Measurements from ENCODE around the gene TEP1.
"Not testable (repeated sequence)": the region's sequence is repeated elsewhere in the genome, so short reads cannot be mapped to it uniquely, and the experiment has no call there.

Gene TEP1

GRCh38 chr14:20412876-20413743 is at the start of gene TEP1:
Gene TEP1, minus strand, starts transcription at chr14:20413501. Its CDS starts 5,062 bp downstream, at chr14:20408439.
- DNase-seq (ENCODE audit: low spot score), result peak; percentile 96

GRCh38 chr14:20461225-20462141 is 48.2 kb upstream of the TEP1 start, which contains the start of gene PIP4P1:
Gene PIP4P1, minus strand, starts transcription at chr14:20461434. Its CDS starts 109 bp downstream, at chr14:20461325.
- peak; percentile 96 for DNase-seq (ENCODE audit: low spot score)

- DNase-seq (ENCODE audit: low spot score), result no peak
These were observed 47.3 kb upstream of the TEP1 start for GRCh38 chr14:20460458-20461224.

GRCh38 chr14:20458031-20458789 is 44.9 kb upstream of the TEP1 start:
- no peak for DNase-seq (ENCODE audit: low spot score)

GRCh38 chr14:20456971-20457370 is 43.7 kb upstream of the TEP1 start:
- DNase-seq (ENCODE audit: low spot score), result no peak

GRCh38 chr14:20455355-20456300 is 42.3 kb upstream of the TEP1 start:
- DNase-seq (ENCODE audit: low spot score), result peak; percentile 72

GRCh38 chr14:20454516-20455354 is 41.4 kb upstream of the TEP1 start, which contains the start of the genes APEX1 and OSGEP:
Gene APEX1, plus strand, starts transcription at chr14:20455226. Its CDS starts 420 bp downstream, at chr14:20455646.
Gene OSGEP, minus strand, starts transcription at chr14:20454812. Its CDS starts 129 bp downstream, at chr14:20454683.
- peak; percentile 98 for DNase-seq (ENCODE audit: low spot score)

GRCh38 chr14:20452831-20453230 is 39.5 kb upstream of the TEP1 start:
- not testable (repeated sequence) for DNase-seq (ENCODE audit: low spot score)

- no peak for DNase-seq (ENCODE audit: low spot score)
These were observed 33.6 kb upstream of the TEP1 start for GRCh38 chr14:20446889-20447288.

- DNase-seq (ENCODE audit: low spot score), result not testable (repeated sequence)
These were observed 30.3 kb upstream of the TEP1 start for GRCh38 chr14:20443650-20444049.

GRCh38 chr14:20441461-20441860 is 28.2 kb upstream of the TEP1 start:
- DNase-seq (ENCODE audit: low spot score), result no peak

GRCh38 chr14:20440882-20441281 is 27.6 kb upstream of the TEP1 start:
- no peak for DNase-seq (ENCODE audit: low spot score)

- no peak for DNase-seq (ENCODE audit: low spot score)
These were observed 27.2 kb upstream of the TEP1 start for GRCh38 chr14:20440465-20440864.

- DNase-seq (ENCODE audit: low spot score), result no peak
These were observed 25.4 kb upstream of the TEP1 start for GRCh38 chr14:20438664-20439063.

GRCh38 chr14:20436363-20436755 is 23.1 kb upstream of the TEP1 start:
- DNase-seq (ENCODE audit: low spot score), result peak; percentile 47

- no peak for DNase-seq (ENCODE audit: low spot score)
These were observed 22.5 kb upstream of the TEP1 start, which contains the start of gene KLHL33 for GRCh38 chr14:20435582-20436362. Gene KLHL33, minus strand, starts transcription at chr14:20436166. Its CDS starts 355 bp downstream, at chr14:20435811.

GRCh38 chr14:20434701-20435581 is 21.6 kb upstream of the TEP1 start:
- DNase-seq (ENCODE audit: low spot score), result peak; percentile 45
